ENCODE results near the gene GNAI1. TPM values are rescaled to one million over a fixed set of nuclear protein-coding genes. Genes with fewer than 3 reads are reported as not detected.

Gene GNAI1
- total RNA-seq, 1 experiment from 2014 or later = 30.4 TPM

DNA sequence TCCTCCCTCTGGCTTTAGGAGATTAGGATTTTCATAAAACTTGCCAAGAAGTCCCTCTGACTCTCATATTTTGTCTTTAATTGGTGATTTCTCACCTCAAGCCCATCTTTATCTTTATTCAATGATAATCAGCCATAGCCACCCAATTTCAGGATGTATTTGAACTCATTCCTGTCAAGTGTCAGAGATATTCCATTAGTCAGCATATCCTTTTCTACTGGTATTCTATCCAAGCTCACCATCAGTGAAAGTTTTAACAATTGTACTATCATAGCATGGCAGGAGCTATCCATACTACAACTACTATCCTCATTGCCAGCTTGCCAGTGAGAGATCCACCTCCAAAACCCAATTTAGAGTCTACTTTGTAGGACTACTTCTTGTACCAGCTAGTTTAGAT is 114.6 kb downstream of the GNAI1 start:
- Mint-ChIP-seq H3K27me3 (ENCODE audit: insufficient read depth, unreplicated experiment) (no peaks in the 10 kb centered on the region), H3K36me3 (ENCODE audit: insufficient read depth, unreplicated experiment) (no peaks in the 10 kb centered on the region), H3K9me3 (ENCODE audit: unreplicated experiment) (no peaks in the 10 kb centered on the region), H3K27ac (ENCODE audit: low read depth, unreplicated experiment) (no peak overlapping the region), H3K4me1 (ENCODE audit: insufficient read depth, unreplicated experiment) (no peaks in the 10 kb centered on the region), H3K4me3 (ENCODE audit: unreplicated experiment) (no peak overlapping the region)
- CTCF ChIA-PET = interaction anchor here (0.7 kb wide), 1 partner anchor 14 kb away, joined by 3 read pairs; no protein-coding TSS in a partner anchor
- TF ChIP-seq, protein P1, sequence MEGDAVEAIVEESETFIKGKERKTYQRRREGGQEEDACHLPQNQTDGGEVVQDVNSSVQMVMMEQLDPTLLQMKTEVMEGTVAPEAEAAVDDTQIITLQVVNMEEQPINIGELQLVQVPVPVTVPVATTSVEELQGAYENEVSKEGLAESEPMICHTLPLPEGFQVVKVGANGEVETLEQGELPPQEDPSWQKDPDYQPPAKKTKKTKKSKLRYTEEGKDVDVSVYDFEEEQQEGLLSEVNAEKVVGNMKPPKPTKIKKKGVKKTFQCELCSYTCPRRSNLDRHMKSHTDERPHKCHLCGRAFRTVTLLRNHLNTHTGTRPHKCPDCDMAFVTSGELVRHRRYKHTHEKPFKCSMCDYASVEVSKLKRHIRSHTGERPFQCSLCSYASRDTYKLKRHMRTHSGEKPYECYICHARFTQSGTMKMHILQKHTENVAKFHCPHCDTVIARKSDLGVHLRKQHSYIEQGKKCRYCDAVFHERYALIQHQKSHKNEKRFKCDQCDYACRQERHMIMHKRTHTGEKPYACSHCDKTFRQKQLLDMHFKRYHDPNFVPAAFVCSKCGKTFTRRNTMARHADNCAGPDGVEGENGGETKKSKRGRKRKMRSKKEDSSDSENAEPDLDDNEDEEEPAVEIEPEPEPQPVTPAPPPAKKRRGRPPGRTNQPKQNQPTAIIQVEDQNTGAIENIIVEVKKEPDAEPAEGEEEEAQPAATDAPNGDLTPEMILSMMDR (IDR thresholded peaks at IDR 0.05; ENCODE audit: unreplicated experiment) = no peak
- POLR2A ChIA-PET = interaction anchor here (0.8 kb wide), 1 partner anchor 18 kb away, joined by 3 read pairs; no protein-coding TSS in a partner anchor
- DNase-seq (ENCODE audit: unreplicated experiment) = no peak
- no TSS peak for BruUV-seq (replicated peaks)
- intact Hi-C loops (cut with micrococcal nuclease) = no loop called here

DNA sequence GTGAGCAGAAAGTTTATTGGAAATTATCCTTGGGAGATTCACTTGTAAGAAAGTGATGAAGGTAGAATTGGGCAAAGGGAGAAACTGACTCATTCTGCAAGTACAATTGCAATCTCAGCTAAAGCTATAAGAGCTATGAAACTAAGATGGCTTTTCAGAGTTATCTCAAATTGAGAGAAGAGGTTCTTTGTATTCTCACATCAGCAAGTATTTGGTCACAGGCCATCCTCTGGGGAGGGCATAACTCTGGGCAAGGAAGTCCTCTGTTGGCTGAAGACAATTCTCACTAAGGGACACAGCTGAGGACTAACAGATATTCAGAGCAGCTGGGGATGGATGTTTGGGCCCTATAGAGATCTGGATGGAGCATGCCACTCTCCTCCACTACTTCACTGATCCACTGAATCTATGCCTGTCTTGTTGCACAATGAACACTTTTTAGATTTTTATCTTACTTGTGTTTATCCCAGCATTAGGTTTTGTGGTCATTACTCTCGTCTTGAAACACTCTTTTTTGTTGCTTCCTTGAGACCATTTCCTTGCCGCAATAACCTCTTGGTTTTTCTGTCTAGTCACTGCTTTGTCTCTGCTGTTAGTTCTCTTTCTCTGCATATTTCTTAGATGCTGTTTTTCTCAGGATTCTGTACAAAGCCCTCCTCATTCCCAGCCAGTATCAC is 115.1 kb downstream of the GNAI1 start:
- H3K27me3 Mint-ChIP-seq (ENCODE audit: insufficient read depth, unreplicated experiment) = no peaks in the 10 kb centered on the region
- intact Hi-C loops (cut with micrococcal nuclease) = loop anchor here (1.0 kb wide), 1 partner anchor 15 kb away; no protein-coding TSS in a partner anchor
- BruUV-seq (replicated peaks) = no TSS peak

DNA sequence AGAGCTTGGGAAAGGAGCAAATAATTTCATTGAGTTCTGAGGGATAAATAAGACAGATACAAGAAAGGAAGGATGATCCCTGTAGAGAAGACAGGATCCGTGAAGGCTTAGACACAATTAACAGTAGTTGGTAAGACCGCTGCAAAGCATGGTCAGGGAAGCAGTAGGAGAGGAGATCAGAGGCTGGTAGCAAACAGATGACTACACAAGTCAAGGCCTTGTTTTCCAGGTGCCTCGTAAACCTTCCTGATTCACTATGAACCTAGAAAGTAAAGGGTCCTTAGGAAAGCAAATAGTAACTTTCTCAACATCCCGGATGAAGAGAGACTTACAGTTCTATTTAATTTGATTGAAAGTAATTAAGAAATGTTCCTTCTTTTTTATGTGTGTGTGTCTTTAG is 118.6 kb downstream of the GNAI1 start:
- intact Hi-C loops (cut with micrococcal nuclease) = no loop called here
- BruUV-seq (replicated peaks) = no TSS peak
- Mint-ChIP-seq H3K27me3 (ENCODE audit: insufficient read depth, unreplicated experiment) (no peaks in the 10 kb centered on the region), H3K4me1 (ENCODE audit: insufficient read depth, unreplicated experiment) (no peaks in the 10 kb centered on the region), H3K36me3 (ENCODE audit: insufficient read depth, unreplicated experiment) (no peaks in the 10 kb centered on the region), H3K4me3 (ENCODE audit: unreplicated experiment) (no peak overlapping the region), H3K9me3 (ENCODE audit: unreplicated experiment) (no peaks in the 10 kb centered on the region), H3K27ac (ENCODE audit: low read depth, unreplicated experiment) (no peak overlapping the region)
- ChIA-PET CTCF (no interaction called here), POLR2A (interaction anchor here (0.8 kb wide), 1 partner anchor 10 kb away, joined by 4 read pairs; no protein-coding TSS in a partner anchor)
- DNase-seq (ENCODE audit: unreplicated experiment) = no peak
- TF ChIP-seq, protein P1 (IDR thresholded peaks at IDR 0.05; ENCODE audit: unreplicated experiment) = no peak

More for the DNA sequence above, 115.1 kb downstream of the GNAI1 start:
- ChIA-PET CTCF (interaction anchor here (0.7 kb wide), 1 partner anchor 14 kb away, joined by 3 read pairs; no protein-coding TSS in a partner anchor), POLR2A (interaction anchor here (0.8 kb wide), 1 partner anchor 18 kb away, joined by 3 read pairs; no protein-coding TSS in a partner anchor)
- TF ChIP-seq, protein P1 (IDR thresholded peaks at IDR 0.05; ENCODE audit: unreplicated experiment) = no peak
- DNase-seq (ENCODE audit: unreplicated experiment) = no peak
- Mint-ChIP-seq H3K36me3 (ENCODE audit: insufficient read depth, unreplicated experiment) (no peaks in the 10 kb centered on the region), H3K4me1 (ENCODE audit: insufficient read depth, unreplicated experiment) (no peaks in the 10 kb centered on the region), H3K4me3 (ENCODE audit: unreplicated experiment) (no peak overlapping the region), H3K9me3 (ENCODE audit: unreplicated experiment) (no peaks in the 10 kb centered on the region), H3K27ac (ENCODE audit: low read depth, unreplicated experiment) (no peak overlapping the region)

DNA sequence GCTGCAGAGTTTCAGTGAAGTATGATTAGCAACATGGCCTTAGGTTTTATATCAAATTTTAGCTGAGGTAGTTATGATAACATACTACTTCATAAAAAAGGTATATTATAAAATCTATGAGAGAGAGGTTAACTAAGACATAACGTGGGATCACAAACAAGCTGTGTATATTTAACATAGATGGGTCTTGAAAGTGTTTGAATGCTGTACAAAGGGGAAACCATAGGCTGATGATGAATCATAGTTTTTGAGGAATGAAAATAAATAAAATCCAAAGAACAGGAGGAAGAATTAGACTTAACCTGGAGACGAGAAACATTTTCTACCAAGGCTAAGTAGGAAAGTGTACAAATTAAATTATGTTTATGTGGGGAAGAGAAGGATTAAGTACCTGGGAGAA is 119.0 kb downstream of the GNAI1 start:
- no peaks in the 10 kb centered on the region for H3K4me1 Mint-ChIP-seq (ENCODE audit: insufficient read depth, unreplicated experiment)
- H3K36me3 Mint-ChIP-seq (ENCODE audit: insufficient read depth, unreplicated experiment) = no peaks in the 10 kb centered on the region
- DNase-seq (ENCODE audit: unreplicated experiment) = no peak
- POLR2A ChIA-PET = interaction anchor here (0.8 kb wide), 1 partner anchor 10 kb away, joined by 4 read pairs; no protein-coding TSS in a partner anchor
- H3K27ac Mint-ChIP-seq (ENCODE audit: low read depth, unreplicated experiment) = no peak overlapping the region
- BruUV-seq (replicated peaks) = no TSS peak
- no peak overlapping the region for H3K4me3 Mint-ChIP-seq (ENCODE audit: unreplicated experiment)
- H3K9me3 Mint-ChIP-seq (ENCODE audit: unreplicated experiment) = no peaks in the 10 kb centered on the region
- TF ChIP-seq, protein P1 (IDR thresholded peaks at IDR 0.05; ENCODE audit: unreplicated experiment) = no peak
- intact Hi-C loops (cut with micrococcal nuclease) = no loop called here
- no peaks in the 10 kb centered on the region for H3K27me3 Mint-ChIP-seq (ENCODE audit: insufficient read depth, unreplicated experiment)
- CTCF ChIA-PET = no interaction called here
